C4-2B (cell line): ENCODE measurements around the gene CATSPERD.

Source experiments
- ZFX ChIP-seq: fragments of 450-650 bp; IDR thresholded peaks from 2 replicates; pipeline ENCODE4 v1.6.1; 2017
- TF ChIP-seq, protein P1 (sequence below): fragments of 450-650 bp; conservative IDR thresholded peaks from 2 replicates; pipeline ENCODE4 v1.5.1; 2017; ENCODE audit warnings: mild to moderate bottlenecking

- TF ChIP-seq, protein P1, sequence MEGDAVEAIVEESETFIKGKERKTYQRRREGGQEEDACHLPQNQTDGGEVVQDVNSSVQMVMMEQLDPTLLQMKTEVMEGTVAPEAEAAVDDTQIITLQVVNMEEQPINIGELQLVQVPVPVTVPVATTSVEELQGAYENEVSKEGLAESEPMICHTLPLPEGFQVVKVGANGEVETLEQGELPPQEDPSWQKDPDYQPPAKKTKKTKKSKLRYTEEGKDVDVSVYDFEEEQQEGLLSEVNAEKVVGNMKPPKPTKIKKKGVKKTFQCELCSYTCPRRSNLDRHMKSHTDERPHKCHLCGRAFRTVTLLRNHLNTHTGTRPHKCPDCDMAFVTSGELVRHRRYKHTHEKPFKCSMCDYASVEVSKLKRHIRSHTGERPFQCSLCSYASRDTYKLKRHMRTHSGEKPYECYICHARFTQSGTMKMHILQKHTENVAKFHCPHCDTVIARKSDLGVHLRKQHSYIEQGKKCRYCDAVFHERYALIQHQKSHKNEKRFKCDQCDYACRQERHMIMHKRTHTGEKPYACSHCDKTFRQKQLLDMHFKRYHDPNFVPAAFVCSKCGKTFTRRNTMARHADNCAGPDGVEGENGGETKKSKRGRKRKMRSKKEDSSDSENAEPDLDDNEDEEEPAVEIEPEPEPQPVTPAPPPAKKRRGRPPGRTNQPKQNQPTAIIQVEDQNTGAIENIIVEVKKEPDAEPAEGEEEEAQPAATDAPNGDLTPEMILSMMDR: no peak
- peak; percentile 26; the same call in 1 of the 2 replicates for TF ChIP-seq ZFX
Measured at GRCh38 chr19:5827891-5828660, 107.6 kb downstream of the CATSPERD start.
